Measurements from ENCODE around the gene MGLL. TPM values are rescaled to one million over a fixed set of nuclear protein-coding genes. Genes with fewer than 3 reads are reported as not detected.

MGLL gene
- total RNA-seq, 1 donor from 2014 or later: 82.2 TPM

- TF ChIP-seq CTCF (conservative IDR thresholded peaks at IDR 0.05; ENCODE audit: low read depth, low read length): no peak
- no peak overlapping the region for H3K4me3 ChIP-seq (ENCODE audit: low read depth, low read length)
- DNase-seq (ENCODE audit: low read depth): no peak
These were observed 16.8 kb upstream of the MGLL start for GRCh38 chr3:127839099-127839498.

GRCh38 chr3:127835993-127836882 is 13.9 kb upstream of the MGLL start:
- H3K4me3 ChIP-seq (ENCODE audit: low read depth, low read length): no peak overlapping the region
- no peak for TF ChIP-seq CTCF (conservative IDR thresholded peaks at IDR 0.05; ENCODE audit: low read depth, low read length)
- no peak for DNase-seq (ENCODE audit: low read depth)

GRCh38 chr3:127834771-127835170 is 12.5 kb upstream of the MGLL start:
- no peak overlapping the region for H3K4me3 ChIP-seq (ENCODE audit: low read depth, low read length)
- no peak for DNase-seq (ENCODE audit: low read depth)
- no peak for TF ChIP-seq CTCF (conservative IDR thresholded peaks at IDR 0.05; ENCODE audit: low read depth, low read length)

- no peak for DNase-seq (ENCODE audit: low read depth)
- TF ChIP-seq CTCF (conservative IDR thresholded peaks at IDR 0.05; ENCODE audit: low read depth, low read length): no peak
These were observed 11.1 kb upstream of the MGLL start for GRCh38 chr3:127833281-127834032.

GRCh38 chr3:127831723-127832172 is 9.4 kb upstream of the MGLL start:
- peak; percentile 57 for TF ChIP-seq CTCF (conservative IDR thresholded peaks at IDR 0.05; ENCODE audit: low read depth, low read length)
- no peak overlapping the region for H3K4me3 ChIP-seq (ENCODE audit: low read depth, low read length)
- DNase-seq (ENCODE audit: low read depth): no peak

More at GRCh38 chr3:127833281-127834032, 11.1 kb upstream of the MGLL start:
- H3K4me3 ChIP-seq (ENCODE audit: low read depth, low read length): no peak overlapping the region

GRCh38 chr3:127829537-127829936 is 7.2 kb upstream of the MGLL start:
- no peak overlapping the region for H3K4me3 ChIP-seq (ENCODE audit: low read depth, low read length)
- DNase-seq (ENCODE audit: low read depth): no peak
- no peak for TF ChIP-seq CTCF (conservative IDR thresholded peaks at IDR 0.05; ENCODE audit: low read depth, low read length)
